ENCODE results near the gene FOXK2.

DNA sequence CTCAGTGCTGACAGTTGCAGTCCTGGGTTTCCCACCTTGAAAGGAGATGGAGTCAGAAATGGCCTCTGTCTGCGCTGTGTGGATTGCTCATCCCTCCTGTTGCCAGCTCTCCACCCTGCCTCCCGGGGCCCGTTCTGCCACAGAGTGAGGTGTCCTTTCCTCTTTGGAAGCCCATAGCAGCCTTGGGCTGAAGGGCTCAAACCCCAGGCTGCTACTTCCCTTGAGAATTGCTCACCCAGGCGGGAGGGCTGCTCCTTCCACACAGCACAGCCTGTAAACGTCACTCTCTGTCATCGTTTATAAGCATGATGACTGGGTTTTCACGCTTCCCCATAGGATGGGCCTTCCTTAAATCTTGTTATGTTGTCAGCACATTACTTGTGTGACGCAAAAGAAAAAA, 62.7 kb downstream of the FOXK2 start:
- TF ChIP-seq, protein P1, sequence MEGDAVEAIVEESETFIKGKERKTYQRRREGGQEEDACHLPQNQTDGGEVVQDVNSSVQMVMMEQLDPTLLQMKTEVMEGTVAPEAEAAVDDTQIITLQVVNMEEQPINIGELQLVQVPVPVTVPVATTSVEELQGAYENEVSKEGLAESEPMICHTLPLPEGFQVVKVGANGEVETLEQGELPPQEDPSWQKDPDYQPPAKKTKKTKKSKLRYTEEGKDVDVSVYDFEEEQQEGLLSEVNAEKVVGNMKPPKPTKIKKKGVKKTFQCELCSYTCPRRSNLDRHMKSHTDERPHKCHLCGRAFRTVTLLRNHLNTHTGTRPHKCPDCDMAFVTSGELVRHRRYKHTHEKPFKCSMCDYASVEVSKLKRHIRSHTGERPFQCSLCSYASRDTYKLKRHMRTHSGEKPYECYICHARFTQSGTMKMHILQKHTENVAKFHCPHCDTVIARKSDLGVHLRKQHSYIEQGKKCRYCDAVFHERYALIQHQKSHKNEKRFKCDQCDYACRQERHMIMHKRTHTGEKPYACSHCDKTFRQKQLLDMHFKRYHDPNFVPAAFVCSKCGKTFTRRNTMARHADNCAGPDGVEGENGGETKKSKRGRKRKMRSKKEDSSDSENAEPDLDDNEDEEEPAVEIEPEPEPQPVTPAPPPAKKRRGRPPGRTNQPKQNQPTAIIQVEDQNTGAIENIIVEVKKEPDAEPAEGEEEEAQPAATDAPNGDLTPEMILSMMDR (IDR thresholded peaks at IDR 0.05; ENCODE audit: control extremely low read depth in 1 of 3, insufficient read depth in 1 of 3, low read depth in 1 of 3, low read length in 3 of 3): no peak
- TF ChIP-seq CREB1 (IDR thresholded peaks at IDR 0.05): no peak
- TF ChIP-seq, protein P2, sequence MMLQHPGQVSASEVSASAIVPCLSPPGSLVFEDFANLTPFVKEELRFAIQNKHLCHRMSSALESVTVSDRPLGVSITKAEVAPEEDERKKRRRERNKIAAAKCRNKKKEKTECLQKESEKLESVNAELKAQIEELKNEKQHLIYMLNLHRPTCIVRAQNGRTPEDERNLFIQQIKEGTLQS (IDR thresholded peaks at IDR 0.05; ENCODE audit: insufficient read depth, low read depth, low read length): no peak
- TF ChIP-seq TCF12 (IDR thresholded peaks at IDR 0.05; ENCODE audit: low read depth, low read length): no peak
- no peak for TF ChIP-seq EP300 (IDR thresholded peaks at IDR 0.05; ENCODE audit: borderline replicate concordance in 1 of 2, low read depth in 2 of 2, low read length in 2 of 2)
- TF ChIP-seq JUN (IDR thresholded peaks at IDR 0.05; ENCODE audit: low read depth, low read length): no peak
- no peak for TF ChIP-seq PHF8 (conservative IDR thresholded peaks at IDR 0.05; ENCODE audit: low read depth, low read length)
- TF ChIP-seq SRF (IDR thresholded peaks at IDR 0.05; ENCODE audit: low read depth, low read length): no peak
- no peak for TF ChIP-seq HDAC2 (IDR thresholded peaks at IDR 0.05; ENCODE audit: borderline replicate concordance in 1 of 2, low read depth in 2 of 2, low read length in 2 of 2)
